ENCODE data around the gene ZNF491.
"Not testable (repeated sequence)": the region's sequence is repeated elsewhere in the genome, so short reads cannot be mapped to it uniquely, and the experiment has no call there.

The ZNF491 gene

DNA sequence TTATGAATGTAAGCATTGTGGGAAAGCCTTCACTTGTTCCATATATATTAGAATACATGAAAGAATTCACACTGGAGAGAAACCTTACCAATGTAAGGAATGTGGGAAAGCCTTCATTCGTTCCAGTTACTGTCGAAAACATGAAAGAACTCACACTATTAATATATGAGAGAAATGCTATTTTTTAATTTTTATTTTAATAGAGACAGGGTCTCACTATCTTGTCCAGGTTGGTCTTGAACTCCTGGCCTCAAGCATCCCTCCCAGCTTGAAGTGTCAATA lies 8.7 kb downstream of the ZNF491 start:
- DNase-seq = no peak

DNA sequence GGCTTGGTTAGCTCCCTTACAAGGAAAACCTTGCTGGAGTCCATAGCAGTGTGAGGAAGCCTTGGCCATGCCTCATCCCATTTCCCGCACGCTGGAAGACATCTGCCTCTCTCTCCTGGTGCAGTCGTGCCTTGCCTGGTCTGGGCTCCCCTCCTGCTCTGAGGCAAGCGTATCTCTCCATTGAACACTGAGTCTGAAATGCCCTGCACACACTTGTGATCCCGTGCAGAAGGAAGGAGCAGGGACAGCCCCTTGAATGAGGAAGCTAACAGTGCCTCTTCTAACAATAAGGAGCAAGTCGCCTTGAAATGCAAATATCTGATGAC lies 15.3 kb downstream of the ZNF491 start:
- DNase-seq = no peak

DNA sequence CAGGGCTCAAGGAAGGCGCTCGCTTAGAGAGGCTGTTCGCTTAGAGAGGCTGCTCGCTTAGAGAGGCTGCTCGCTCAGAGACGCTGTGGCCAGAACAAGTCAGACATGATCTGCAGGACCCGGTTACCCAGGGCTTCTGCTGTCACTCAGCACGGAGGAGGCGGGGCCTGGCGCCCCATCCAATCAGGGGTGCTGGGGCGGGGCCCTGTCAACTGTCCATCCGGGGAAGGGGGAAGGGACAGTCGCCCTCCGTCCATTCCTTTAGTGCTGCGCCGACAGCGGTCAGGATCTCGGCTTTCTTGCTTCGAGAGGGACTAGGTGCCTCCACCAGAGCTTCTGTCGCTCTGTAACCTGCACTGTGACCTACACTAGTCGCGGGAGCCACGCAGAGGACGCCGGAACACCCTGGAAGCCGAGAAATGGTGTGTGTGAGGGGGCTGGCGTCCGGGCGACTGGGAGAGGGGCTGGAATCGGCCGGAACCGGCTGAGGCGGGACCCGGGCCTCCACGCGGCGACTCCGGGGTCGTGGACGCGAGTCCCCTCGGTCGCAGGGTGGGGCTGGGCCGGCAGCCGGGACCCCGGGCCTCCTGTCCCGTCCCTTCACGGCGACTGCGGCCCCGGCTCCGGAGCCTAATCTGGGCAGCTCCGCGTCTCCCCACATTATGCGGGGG lies 15.8 kb downstream of the ZNF491 start, which contains the start of gene ZNF440:
Gene ZNF440, plus strand, starts transcription at position 245 of the 671 bp plus-strand sequence. Its CDS starts 175 bp downstream, at position 420.
- DNase-seq = peak; percentile 86

DNA sequence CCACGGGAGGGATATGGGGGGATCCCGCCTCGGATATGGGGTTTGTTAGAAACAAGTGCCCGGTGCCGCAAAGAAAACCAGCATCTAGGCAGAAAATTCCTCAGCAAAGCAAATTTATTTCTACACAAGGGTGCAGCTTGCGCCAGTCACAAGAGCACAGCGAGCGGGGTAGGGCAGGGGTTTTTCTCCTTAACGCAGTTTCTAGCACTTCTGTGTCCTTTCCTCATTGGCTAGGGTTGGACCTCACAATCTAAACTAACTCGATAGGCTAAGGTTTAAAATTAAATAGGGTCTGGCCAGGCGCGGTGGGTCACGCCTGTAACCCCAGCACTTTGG lies 16.3 kb downstream of the ZNF491 start:
- peak; percentile 3 for DNase-seq

DNA sequence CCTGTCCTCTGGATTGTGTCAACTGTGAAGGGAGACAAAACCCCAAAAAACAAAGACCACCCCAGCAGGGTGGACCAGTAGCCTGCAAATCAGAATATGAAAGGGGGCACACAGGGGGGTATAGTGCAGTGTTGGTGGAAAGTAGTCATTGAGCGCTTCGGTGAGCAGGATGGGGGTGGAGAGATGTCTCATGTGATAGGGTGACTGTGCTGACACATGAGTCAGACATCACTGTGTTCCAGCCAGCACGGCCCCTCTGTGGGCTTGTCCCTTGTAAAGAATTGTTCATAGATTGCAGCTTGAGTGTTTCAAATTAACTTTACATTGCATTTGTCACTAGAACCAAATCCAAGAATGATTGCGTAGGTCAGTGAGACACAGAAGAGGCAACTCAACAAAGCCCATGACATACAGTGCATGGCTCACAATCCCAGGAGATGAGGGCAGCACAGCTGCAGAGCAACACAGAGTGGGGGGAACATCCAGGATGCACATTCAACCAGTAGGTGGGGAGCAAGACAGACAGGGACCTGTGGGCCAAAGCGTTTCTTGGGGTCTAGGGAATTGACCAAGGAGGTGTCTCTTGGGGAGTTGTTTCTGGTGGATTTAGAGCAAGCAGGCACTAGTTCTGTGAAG lies 23.3 kb downstream of the ZNF491 start:
- peak; percentile 38 for DNase-seq

DNA sequence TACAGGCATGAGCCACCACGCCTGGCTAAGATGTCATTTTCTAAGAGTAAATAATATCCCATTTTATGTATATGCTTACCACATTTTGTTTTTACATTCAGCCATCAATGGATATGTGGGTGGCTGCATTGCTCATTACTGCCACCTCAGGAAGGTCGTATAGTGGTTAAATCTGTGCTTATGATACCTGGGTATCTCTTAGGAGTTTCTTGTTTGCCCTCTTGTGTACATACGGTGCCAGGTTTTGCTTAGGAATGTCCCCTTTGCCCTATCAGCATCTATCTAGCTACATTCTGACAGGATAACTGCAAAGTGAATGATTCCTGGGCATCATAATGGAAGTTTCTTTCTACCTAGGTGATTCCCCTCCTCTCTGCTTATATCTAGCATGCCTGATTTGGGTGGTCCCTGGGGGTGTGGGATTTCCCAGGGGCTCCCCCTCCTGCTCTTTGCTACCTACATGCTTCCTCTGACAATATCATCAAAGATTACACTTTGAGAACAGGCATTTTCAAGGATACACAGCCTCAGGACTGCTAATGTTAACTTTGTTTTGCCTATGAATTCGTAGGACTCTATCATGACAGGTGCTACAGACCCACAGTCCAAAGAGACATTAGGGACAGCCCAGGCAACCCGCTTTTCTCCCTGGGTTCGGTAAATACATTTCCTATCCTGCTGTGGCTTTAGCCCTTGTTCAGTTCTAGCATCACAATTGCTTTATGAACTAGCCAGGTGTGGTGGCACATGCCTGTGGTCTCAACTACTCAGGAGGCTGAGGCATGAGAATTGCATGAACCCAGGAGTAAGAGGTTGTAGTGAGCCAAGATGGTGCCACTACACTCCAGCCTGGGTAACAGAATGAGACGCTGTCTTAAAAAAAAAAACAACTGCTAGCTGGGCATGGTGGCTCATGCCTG lies 30.9 kb downstream of the ZNF491 start:
- not testable (repeated sequence) for DNase-seq

DNA sequence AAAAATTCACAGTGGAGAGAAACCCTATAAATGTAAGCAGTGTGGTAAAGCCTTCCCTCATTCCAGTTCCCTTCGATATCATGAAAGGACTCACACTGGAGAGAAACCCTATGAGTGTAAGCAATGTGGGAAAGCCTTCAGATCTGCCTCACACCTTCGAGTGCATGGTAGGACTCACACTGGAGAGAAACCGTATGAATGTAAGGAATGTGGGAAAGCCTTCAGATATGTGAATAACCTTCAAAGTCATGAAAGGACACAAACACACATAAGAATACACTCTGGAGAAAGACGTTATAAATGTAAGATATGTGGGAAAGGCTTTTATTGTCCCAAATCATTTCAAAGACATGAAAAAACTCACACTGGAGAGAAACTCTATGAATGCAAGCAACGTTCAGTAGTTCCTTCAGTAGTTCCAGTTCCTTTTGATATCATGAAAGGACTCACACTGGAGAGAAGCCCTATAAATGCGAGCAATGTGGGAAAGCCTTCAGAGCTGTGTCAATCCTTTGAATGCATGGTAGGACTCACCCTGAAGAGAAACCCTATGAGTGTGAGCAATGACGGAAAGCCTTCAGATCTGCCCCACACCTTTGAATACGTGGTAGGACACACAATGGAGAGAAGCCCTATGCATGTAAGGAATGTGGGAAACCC lies 34.1 kb downstream of the ZNF491 start:
- DNase-seq = no peak

DNA sequence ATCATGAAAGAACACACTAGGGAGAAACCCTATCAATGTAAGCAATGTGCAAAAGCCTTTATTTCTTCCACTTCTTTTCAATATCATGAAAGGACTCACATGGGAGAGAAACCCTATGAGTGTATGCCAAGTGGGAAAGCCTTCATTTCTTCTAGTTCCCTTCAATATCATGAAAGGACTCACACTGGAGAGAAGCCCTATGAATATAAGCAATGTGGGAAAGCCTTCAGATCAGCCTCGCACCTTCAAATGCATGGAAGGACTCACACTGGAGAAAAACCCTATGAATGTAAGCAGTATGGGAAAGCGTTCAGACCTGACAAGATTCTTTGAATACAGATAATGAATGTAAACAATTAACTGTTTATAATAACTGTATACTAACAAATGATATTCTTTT lies 35.2 kb downstream of the ZNF491 start:
- DNase-seq = no peak

DNA sequence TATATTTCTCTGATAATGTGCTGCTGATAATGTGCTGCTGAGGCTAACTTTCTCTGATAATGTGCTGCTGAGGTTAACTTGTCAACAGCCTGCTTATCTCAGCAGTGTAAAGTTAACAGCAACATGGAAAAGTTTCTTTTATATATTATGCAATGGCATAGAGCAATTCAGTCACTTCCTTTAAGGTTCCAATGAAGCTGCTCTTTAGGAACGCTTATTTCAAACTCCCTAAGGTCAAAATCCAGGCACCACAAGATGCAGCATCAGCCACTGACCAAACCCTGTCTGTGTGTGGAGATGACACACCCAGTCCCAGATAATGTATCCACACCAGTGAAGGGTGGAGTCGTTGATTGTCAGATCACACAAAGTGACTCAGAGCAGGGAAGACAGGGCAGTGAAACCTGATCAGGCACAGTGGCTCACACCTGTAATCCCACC lies 37.3 kb downstream of the ZNF491 start:
- DNase-seq = not testable (repeated sequence)

DNA sequence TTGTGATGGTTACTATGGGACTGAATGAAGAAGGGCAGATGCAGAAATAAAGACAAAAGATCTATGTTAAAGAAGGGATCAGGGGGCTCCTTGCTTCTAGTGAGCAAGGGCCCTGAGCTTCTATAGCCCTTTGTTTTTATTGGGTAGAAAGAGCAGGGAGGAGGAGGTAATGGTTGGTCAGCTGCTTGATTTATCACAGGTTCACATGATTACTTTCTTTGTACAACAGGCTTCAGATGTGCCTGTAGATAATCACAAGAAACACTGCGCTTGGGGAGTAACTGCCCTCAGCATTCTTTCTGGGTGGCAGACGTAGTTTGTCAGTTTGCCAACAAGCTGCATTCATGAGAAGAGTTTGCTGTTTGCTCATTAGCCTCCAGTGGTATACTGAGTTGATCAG lies 45.4 kb downstream of the ZNF491 start:
- no peak for DNase-seq

DNA sequence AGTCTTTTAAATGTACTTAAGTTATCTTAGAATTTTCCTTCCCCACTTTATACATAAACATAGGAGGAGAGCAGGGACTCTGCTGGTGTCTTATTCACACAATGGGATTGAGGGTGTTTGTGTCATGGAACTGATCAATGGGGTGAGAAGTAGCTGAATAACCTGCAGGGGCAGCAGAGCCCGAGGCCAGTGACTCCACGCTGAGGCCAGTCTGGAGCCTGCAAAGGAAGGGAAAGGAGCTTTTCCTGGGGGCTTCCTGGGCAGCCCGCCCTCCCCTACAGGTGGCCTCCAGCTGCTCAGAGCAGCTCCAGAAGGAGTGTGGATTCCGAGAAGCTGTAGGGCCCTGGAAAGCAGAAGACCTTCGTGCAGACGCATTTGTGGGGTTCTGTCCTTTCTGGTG lies 49.3 kb downstream of the ZNF491 start:
- not testable (repeated sequence) for DNase-seq

DNA sequence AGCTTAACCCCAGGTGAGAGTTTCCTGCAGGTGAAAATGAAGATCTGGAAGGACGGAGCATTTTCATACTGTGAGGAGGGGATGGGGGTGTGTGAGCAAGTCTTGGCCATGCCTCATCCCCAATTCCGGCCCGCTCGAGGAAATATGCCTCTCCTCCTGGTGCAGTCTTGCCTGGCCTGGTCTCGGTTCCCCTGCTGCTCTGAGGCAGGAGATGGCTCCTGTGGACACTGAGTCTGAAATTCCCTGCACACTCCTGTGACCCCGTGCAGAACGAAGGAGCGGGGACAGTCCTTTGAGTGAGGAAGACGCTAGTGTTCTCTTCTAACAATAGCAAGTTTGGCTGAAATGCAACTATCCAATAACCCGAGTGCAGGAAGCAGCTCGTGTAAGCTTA lies 49.9 kb downstream of the ZNF491 start:
- DNase-seq = no peak

DNA sequence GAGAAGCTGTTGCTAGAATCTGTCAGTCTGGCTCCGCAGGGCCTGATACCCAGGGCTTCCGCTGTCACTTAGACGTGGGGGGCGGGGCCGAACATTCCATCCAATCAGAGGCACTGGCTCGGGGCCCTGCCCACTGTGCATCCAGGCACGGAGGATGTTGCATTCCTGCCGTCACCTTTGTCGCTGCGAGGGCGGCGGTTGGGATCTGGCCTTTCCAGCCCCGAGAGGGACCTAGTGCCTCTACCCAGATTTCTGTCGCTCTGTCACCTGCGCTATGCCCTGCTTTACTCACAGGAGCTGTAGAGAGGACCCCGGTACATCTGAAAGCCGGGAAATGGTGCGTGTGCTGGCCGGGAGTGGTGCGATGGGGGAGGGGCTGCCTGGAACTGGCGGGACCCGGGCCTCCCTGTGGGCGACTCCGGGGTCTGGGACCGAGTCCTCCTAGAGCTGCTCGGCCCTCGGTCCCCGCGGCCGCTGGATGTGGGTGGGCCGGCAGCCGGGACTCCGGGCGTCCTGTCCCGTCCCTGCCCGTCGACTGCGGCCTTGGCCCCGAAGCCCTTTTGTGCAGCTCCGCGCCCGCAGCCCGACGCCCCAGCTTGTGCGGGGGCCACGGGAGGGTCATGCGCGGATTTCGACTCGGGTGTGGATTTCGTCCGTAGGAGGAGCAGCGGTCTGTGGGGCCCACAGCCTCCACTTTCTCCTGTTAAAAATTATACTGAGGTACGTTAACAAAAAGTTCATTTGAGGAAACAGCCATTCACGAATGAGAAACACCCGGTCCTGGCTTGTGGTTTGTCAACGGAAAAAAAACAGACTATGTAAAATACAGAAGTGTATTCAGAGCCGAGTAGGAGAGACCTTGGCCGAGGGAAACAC lies 50.5 kb downstream of the ZNF491 start, which contains the start of gene ZNF439:
Gene ZNF439, plus strand, starts transcription at position 133 of the 876 bp plus-strand sequence. Its CDS starts 142 bp downstream, at position 275.
- DNase-seq = peak; percentile 64

DNA sequence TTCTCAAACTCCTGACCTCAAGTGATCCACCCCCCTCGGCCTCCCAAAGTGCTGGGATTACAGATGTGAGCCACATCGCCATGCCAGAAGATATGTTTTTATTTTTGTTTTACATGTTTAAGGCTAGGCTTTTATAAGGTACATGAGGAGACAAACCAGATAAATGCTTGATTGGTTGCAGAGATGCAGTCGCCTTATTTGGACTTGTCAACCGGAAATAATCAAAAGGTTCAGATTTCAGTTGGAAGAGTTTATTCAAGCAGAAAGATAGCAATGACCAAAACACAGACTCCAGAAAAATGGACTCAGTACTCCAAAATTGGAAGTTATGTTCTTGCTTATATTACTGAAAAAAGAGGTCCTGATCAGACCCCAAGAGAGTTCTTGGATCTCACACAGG lies 52.0 kb downstream of the ZNF491 start:
- DNase-seq = not testable (repeated sequence)

DNA sequence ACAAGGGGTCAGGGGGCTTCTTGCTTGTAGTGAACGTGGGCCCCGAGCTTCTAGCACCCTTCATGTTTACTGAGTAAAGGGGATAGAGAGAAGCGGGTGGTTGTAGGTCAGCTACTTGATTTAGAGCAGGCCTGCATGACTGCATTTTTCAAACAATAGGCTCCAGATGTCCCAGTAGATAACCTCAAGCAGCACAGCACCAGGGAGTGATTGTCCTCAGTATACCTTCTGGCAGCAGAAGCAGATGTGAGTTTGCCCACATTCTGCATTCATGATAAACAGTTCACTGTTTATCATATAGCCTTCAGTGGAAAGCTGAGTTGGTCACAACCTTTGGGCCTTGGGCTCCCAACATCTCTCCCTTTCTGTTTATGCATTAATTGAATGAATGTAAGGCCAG lies 55.0 kb downstream of the ZNF491 start:
- no peak for DNase-seq

DNA sequence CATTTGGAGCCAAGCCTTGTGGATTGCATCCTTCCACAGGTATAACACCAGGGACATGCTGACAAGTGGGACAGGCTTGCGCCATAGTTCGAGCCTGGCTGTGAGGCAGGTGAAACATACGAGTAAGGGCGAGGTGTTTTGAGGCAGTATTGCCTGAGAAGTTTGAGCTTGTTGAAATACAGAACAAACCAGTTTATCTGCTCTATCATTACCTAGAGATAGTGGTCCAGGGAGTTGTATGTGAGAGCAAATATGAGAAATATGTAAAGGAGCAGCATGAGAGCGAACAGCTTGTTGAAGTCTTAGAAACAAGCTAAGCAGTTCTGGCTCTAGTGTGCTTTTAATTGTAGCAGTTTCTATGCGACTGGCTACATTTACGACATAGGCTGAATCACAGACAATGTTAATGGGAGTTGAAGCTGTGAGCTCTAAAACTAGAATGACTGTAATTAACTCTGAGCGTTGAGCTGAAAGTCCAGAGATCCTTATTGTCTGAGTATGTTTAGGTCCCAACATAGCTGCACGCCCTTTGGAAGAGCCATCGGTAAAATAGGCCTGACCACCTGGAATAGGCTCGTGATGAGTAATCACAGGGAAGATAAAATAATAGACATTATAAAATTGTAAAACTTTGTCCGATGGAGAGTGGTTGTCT lies 58.4 kb downstream of the ZNF491 start:
- DNase-seq = no peak

All from T1000 (cell line).